GM18502 (cell line): ENCODE measurements around the gene PPA2.

Experiments used
- ATAC-seq: cut with Tn5 transposase; IDR thresholded peaks from one replicate; pipeline ENCODE4 v1.9.1; 2021; ENCODE audit warnings: mild to moderate bottlenecking; ENCODE audit not compliant: unreplicated experiment, poor library complexity

The PPA2 gene

GRCh38 chr4:105400901-105401677 is 72.8 kb downstream of the PPA2 start:
- no peak for ATAC-seq

GRCh38 chr4:105399532-105400161 is 74.2 kb downstream of the PPA2 start:
- ATAC-seq, result no peak

- no peak for ATAC-seq
Measured at GRCh38 chr4:105392858-105393257, 81.0 kb downstream of the PPA2 start.

- no peak for ATAC-seq
Measured at GRCh38 chr4:105389167-105389566, 84.7 kb downstream of the PPA2 start.

- no peak for ATAC-seq
Measured at GRCh38 chr4:105387466-105387865, 86.4 kb downstream of the PPA2 start.

GRCh38 chr4:105386012-105386411 is 87.8 kb downstream of the PPA2 start:
- no peak for ATAC-seq

- ATAC-seq, result no peak
Measured at GRCh38 chr4:105374071-105374470, 99.8 kb downstream of the PPA2 start.

- no peak for ATAC-seq
Measured at GRCh38 chr4:105373324-105373723, 100.5 kb downstream of the PPA2 start.

- ATAC-seq, result no peak
Measured at GRCh38 chr4:105369988-105370387, 103.9 kb downstream of the PPA2 start.

GRCh38 chr4:105361053-105361452 is 112.8 kb downstream of the PPA2 start:
- no peak for ATAC-seq

- ATAC-seq, result no peak
Measured at GRCh38 chr4:105357258-105357980, 116.4 kb downstream of the PPA2 start.

- ATAC-seq, result no peak
Measured at GRCh38 chr4:105356194-105356593, 117.7 kb downstream of the PPA2 start.

GRCh38 chr4:105352826-105353225 is 121.0 kb downstream of the PPA2 start:
- peak; percentile 80 for ATAC-seq

- ATAC-seq, result no peak
Measured at GRCh38 chr4:105351861-105352260, 122.0 kb downstream of the PPA2 start.

GRCh38 chr4:105350859-105351490 is 122.9 kb downstream of the PPA2 start:
- no peak for ATAC-seq

- ATAC-seq, result no peak
Measured at GRCh38 chr4:105348719-105349118, 125.1 kb downstream of the PPA2 start.

- no peak for ATAC-seq
Measured at GRCh38 chr4:105346869-105347268, 127.0 kb downstream of the PPA2 start.

GRCh38 chr4:105345838-105346237 is 128.0 kb downstream of the PPA2 start:
- no peak for ATAC-seq

GRCh38 chr4:105345358-105345757 is 128.5 kb downstream of the PPA2 start:
- no peak for ATAC-seq

GRCh38 chr4:105344141-105344540 is 129.7 kb downstream of the PPA2 start:
- ATAC-seq, result no peak
